Effector memory CD4-positive, alpha-beta T cell (primary cell): ENCODE measurements around the gene EVI5.

Experiments used
- DNase-seq, 3 donors: peaks; one replicate each; pipeline ENCODE4 v3.0.0-alpha.2; 2020
- H3K27ac ChIP-seq: 2 replicates; pipeline ENCODE4 v1.7.0; 2013; ENCODE audit warnings: mild to moderate bottlenecking, low read length, moderate library complexity; ENCODE audit not compliant: insufficient read depth, poor library complexity, severe bottlenecking
- H3K27me3 ChIP-seq: replicated peaks from 2 replicates; pipeline ENCODE4 v1.7.0; 2013; ENCODE audit warnings: mild to moderate bottlenecking, low read length; ENCODE audit not compliant: insufficient read depth, control insufficient read depth, poor library complexity, severe bottlenecking
- H3K36me3 ChIP-seq: 2 replicates; pipeline ENCODE4 v1.7.0; 2013; ENCODE audit warnings: mild to moderate bottlenecking, low read length, moderate library complexity; ENCODE audit not compliant: control insufficient read depth, insufficient read depth
- H3K4me1 ChIP-seq: 2 replicates; pipeline ENCODE4 v1.7.0; 2013; ENCODE audit warnings: low read length, mild to moderate bottlenecking; ENCODE audit not compliant: control insufficient read depth, insufficient read depth, poor library complexity, severe bottlenecking
- H3K4me3 ChIP-seq: 2 replicates; pipeline ENCODE4 v1.7.0; 2013; ENCODE audit warnings: low read length, low read depth, mild to moderate bottlenecking; ENCODE audit not compliant: insufficient read depth, poor library complexity, severe bottlenecking
- H3K9me3 ChIP-seq: 2 replicates; pipeline ENCODE4 v1.7.0; 2013; ENCODE audit warnings: mild to moderate bottlenecking, low read length, moderate library complexity; ENCODE audit not compliant: control insufficient read depth

EVI5 gene

DNA sequence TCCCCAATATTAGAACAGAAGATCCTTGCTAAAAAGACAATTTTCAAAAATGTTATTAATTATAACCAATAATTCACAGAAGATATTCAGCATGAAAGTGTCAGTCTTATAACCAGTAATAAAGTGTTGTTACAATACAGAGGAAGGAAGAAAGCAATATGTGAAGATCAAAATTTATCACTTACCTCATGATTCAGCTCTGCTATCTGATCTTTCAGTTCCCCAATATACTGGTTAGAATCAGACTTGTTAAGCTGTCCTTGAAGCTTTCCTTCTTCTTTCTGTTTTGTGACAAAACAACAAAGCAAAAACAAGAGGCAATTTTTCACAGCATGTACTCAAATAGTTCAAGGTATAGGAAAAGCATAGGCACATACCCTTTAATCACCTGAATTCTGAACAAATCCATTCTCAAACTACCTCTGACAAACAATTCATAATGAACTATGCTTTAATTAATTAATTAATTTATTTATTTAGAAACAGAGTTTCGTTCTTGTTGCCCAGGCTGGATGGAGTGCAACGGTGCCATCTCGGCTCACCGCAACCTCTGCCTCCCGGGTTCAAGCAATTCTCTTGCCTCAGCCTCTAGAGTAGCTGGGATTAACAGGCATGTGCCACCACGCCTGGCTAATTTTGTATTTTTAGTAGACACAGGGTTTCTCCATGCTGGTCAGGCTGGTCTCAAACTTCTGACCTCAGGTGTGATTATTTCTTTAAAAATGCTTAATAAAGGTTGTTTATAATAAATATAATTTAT is 221.3 kb downstream of the EVI5 start:
- H3K27ac ChIP-seq: no peak overlapping the region
- no peaks in the 10 kb centered on the region for H3K4me1 ChIP-seq
- DNase-seq: no peak
- H3K36me3 ChIP-seq: no peaks in the 10 kb centered on the region
- no peaks in the 10 kb centered on the region for H3K27me3 ChIP-seq
- H3K9me3 ChIP-seq: no peaks in the 10 kb centered on the region
- no peak overlapping the region for H3K4me3 ChIP-seq

DNA sequence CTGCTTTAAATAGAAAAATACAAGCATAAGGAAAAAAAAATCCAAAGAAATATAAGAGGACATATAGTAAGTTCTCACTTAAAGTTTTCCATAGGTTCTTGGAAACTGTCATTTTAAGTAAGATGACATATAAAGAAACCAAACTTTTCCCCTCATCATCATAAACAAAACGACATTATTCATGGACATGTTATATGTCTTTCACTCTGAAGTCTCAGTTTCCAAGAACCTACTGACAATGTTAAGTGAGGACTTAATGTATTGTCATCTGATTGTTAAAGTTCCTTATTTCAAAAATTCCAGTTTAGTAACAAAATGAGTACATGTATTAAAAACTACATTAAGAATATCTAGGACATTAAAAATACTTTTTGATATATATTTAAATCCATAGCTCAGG is 228.6 kb downstream of the EVI5 start:
- H3K27me3 ChIP-seq: no peaks in the 10 kb centered on the region
- H3K4me3 ChIP-seq: no peak overlapping the region

GRCh38 chr1:92554216-92554615 is 230.7 kb downstream of the EVI5 start:
- Histone ChIP-seq H3K4me1 (no peaks in the 10 kb centered on the region), H3K4me3 (no peak overlapping the region), H3K27me3 (no peaks in the 10 kb centered on the region), H3K27ac (no peak overlapping the region), H3K36me3 (no peaks in the 10 kb centered on the region), H3K9me3 (no peaks in the 10 kb centered on the region)
- DNase-seq: no peak

More for the DNA sequence above, 228.6 kb downstream of the EVI5 start:
- Histone ChIP-seq H3K36me3 (no peaks in the 10 kb centered on the region), H3K9me3 (no peaks in the 10 kb centered on the region), H3K4me1 (no peaks in the 10 kb centered on the region), H3K27ac (no peak overlapping the region)
- DNase-seq: no peak

DNA sequence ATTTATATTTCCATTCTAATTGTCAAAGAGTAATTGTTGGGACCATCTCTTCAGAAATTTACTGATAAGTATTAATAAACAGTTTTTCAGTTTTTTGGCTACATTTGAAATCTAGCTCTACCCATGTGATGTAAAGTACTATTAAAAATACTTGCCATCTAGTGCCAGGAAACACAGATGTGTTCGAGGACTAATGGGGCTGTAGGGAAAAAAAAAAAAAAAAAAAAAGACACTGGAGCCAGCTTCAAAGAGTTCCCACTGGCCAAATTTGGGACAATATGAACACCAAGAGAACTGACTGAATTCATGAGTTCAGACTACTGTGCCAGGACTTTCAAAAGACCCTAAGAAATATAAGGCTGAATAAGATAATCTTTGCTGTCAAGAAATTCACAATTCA is 233.0 kb downstream of the EVI5 start:
- H3K9me3 ChIP-seq: no peaks in the 10 kb centered on the region
- H3K4me3 ChIP-seq: no peak overlapping the region
- no peaks in the 10 kb centered on the region for H3K36me3 ChIP-seq
- no peaks in the 10 kb centered on the region for H3K4me1 ChIP-seq
- H3K27me3 ChIP-seq: no peaks in the 10 kb centered on the region
- H3K27ac ChIP-seq: no peak overlapping the region
- DNase-seq: no peak

- no peak for DNase-seq
- Histone ChIP-seq H3K27me3 (no peaks in the 10 kb centered on the region), H3K4me3 (no peak overlapping the region), H3K27ac (no peak overlapping the region), H3K4me1 (no peaks in the 10 kb centered on the region), H3K36me3 (no peaks in the 10 kb centered on the region), H3K9me3 (no peaks in the 10 kb centered on the region)
Measured at GRCh38 chr1:92544756-92545165, 240.1 kb downstream of the EVI5 start.

- Histone ChIP-seq H3K9me3 (no peaks in the 10 kb centered on the region), H3K4me1 (peaks cover 4% of the 10 kb centered on the region), H3K27ac (no peak overlapping the region), H3K36me3 (no peaks in the 10 kb centered on the region), H3K27me3 (no peaks in the 10 kb centered on the region), H3K4me3 (no peak overlapping the region)
- no peak for DNase-seq
Measured at GRCh38 chr1:92543131-92544055, 241.5 kb downstream of the EVI5 start.

- no peak overlapping the region for H3K4me3 ChIP-seq
- no peak for DNase-seq
- no peaks in the 10 kb centered on the region for H3K36me3 ChIP-seq
- no peaks in the 10 kb centered on the region for H3K27me3 ChIP-seq
- peaks cover 16% of the 10 kb centered on the region for H3K4me1 ChIP-seq
- H3K27ac ChIP-seq: peak overlapping the region; percentile 57
- no peaks in the 10 kb centered on the region for H3K9me3 ChIP-seq
Measured at GRCh38 chr1:92538413-92539061, 246.4 kb downstream of the EVI5 start.

DNA sequence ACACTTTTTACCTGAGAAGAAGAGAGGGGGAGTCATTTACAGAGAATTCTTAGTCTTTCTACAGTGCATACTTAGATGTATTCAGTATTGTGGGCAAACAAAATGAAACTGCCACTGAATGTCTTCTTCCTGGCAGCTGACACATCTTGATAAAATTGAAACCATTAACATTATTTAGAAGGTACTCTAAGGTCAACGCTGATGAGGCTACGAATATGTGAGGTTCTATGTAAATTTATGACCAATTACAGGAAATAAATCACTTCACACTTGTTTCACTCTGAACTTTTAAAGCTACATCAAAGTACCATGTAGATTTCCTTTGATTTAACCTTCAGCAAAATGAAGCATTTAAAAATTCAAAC is 246.9 kb downstream of the EVI5 start:
- H3K9me3 ChIP-seq: no peaks in the 10 kb centered on the region
- peak overlapping the region; percentile 57 for H3K27ac ChIP-seq
- H3K4me1 ChIP-seq: peaks cover 16% of the 10 kb centered on the region
- DNase-seq: no peak
- no peaks in the 10 kb centered on the region for H3K36me3 ChIP-seq
- no peaks in the 10 kb centered on the region for H3K27me3 ChIP-seq
- no peak overlapping the region for H3K4me3 ChIP-seq

DNA sequence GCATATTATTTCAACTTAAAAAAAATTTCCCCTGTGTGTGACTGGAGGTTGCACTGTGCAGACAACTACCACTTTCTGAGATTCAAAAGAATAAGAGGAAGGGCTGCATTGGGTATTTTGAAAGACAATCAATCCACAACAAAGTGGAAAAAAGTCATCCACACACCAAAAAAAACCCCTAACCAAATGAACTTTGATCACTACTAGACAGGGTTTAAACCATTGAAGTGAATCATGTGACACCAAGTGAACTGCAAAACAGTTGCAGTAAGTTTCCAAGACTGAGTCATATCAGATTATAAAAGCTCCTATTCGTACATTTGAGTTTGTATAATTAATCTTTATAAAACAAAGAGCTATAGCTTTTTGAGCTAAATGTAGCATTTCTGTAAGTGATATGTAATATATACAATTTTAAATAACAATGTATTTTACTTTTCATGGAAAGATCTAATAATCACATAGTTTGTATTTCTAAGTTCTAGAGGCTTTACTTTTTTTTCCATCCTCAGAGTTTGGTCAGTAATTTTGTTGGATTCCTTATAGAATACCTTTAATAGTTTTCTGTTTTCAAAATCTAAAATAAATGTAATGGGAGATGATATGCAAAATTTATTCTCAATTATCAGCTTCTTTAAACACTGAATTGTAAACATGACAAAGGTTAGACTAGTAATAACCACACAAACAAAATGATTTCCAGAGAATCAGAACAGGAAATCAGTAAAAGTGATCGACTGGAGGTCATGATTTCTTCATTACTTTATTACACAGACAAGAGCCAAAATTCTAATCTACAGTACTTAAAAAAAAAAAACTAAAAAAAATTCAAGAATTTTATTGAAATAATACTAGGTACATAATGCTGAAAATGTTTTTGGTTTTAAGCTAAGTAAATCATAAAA is 247.7 kb downstream of the EVI5 start:
- Histone ChIP-seq H3K36me3 (no peaks in the 10 kb centered on the region), H3K4me3 (no peak overlapping the region), H3K4me1 (peaks cover 16% of the 10 kb centered on the region), H3K27me3 (no peaks in the 10 kb centered on the region), H3K9me3 (no peaks in the 10 kb centered on the region), H3K27ac (peak overlapping the region; percentile 60)
- DNase-seq: no peak
